ENCODE data around the gene TRIM25.
A peak's percentile ranks its signal among the peaks of the same experiment; 100 is the strongest.

Gene TRIM25

DNA sequence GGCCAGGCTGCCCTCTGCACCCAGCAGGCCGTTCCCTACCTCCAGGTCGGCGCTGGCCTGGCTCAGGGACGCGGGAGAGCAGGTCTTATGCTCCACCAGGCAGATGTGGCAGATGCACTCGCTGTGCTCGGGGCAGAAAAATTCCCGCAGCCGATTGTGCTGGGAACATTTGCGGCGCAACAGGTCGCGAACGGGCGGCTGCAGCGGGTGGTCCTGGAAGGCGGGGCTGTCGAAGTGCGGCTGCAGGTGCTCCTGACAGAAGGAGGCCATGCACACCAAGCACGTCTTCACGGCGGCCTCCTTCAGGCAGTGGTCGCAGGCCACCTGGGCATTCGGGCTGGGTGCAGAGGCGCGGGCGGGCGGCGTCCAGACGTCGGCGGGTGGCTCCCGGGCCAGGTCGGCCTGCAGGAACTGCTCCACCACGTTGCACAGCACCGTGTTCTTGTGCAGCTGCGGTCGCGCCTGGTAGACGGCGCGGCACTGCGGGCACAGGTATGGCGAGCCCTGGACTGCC lies 439 bp downstream of the TRIM25 start:
- Histone ChIP-seq H3K27ac (peak overlapping the region; percentile 83 to 86), H3K27me3 (no peaks in the 10 kb centered on the region), H3K4me1 (peaks cover 4 to 56% (median 32%) of the 10 kb centered on the region in 4 donors), H3K36me3 (peaks cover 0 to 2% (median under 1%) of the 10 kb centered on the region in 3 donors), H3K9me3 (no peaks in the 10 kb centered on the region), H3K4me3 (peak overlapping the region; percentile 71 to 89)
- intact Hi-C loops (cut with DNase I; ENCODE audit: low total_unique reads): no loop called here
- TF ChIP-seq, protein P1, sequence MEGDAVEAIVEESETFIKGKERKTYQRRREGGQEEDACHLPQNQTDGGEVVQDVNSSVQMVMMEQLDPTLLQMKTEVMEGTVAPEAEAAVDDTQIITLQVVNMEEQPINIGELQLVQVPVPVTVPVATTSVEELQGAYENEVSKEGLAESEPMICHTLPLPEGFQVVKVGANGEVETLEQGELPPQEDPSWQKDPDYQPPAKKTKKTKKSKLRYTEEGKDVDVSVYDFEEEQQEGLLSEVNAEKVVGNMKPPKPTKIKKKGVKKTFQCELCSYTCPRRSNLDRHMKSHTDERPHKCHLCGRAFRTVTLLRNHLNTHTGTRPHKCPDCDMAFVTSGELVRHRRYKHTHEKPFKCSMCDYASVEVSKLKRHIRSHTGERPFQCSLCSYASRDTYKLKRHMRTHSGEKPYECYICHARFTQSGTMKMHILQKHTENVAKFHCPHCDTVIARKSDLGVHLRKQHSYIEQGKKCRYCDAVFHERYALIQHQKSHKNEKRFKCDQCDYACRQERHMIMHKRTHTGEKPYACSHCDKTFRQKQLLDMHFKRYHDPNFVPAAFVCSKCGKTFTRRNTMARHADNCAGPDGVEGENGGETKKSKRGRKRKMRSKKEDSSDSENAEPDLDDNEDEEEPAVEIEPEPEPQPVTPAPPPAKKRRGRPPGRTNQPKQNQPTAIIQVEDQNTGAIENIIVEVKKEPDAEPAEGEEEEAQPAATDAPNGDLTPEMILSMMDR (IDR thresholded peaks at IDR 0.05): no peak
- DNase-seq: no peak

DNA sequence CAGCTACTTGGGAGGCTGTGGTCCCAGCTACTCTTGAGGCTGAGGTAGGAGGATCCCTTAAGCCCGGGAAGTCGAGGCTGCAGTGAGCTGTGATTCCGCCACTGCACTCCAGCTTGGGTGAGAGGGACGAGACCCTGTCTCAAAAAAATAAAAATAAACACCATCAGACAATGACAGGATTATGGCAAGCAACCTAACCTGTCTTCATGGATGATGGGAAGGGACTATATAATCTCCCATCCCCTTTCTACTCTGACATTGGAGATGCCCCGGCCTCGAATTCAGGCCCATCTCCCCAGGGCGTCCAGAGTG lies 893 bp downstream of the TRIM25 start:
- intact Hi-C loops (cut with DNase I; ENCODE audit: low total_unique reads): no loop called here
- no peaks in the 10 kb centered on the region for H3K27me3 ChIP-seq
- TF ChIP-seq, protein P1 (IDR thresholded peaks at IDR 0.05): no peak
- H3K4me1 ChIP-seq: peaks cover 4 to 57% (median 32%) of the 10 kb centered on the region in 4 donors
- DNase-seq: no peak
- H3K4me3 ChIP-seq: peak overlapping the region; percentile 71 to 89
- peaks cover 2 to 6% (median 5%) of the 10 kb centered on the region in 3 donors for H3K36me3 ChIP-seq
- no peaks in the 10 kb centered on the region for H3K9me3 ChIP-seq
- peak overlapping the region; percentile 83 to 86 for H3K27ac ChIP-seq

DNA sequence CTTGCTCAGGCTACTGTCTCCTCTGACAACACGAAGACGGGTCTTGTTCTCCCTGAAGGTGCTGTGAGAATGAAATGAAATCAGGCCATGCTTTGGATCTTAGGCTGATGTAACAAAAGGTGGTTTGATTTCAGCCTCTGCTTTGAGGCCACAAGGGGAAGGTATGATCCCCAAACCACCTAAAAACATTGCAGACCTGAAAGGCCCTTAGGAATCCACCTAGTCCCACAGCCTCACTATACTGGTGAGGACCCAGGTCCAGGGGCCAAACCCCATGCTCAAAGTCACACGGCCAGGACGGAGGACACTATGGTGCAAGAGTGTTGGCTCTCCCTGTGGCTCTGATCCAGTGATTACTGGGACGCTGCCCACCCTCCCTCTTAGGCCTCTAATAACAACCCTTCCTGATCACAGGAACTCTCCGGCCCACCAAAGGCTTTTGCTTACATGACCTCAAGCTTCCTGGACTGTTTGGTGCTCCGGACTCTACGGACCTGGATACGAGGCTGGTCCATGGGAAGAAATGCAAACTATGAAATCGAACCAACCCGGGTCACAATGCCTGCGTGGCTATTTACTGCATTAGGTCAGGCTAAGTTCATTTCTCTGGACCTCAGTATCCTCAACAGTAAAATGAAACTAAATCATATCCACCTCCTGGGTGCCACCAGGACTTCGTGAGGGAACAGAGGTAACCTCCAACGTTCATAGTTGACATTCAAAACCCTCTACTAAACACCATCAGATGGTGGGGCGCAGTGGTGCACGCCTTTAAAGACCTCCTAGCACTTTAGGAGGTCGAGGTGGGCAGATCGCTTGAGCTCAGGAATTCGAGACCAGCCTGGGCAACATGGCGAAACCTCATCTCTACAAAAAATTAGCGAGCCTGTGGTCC lies 1.5 kb downstream of the TRIM25 start:
- H3K4me3 ChIP-seq: peak overlapping the region; percentile 71 to 89
- intact Hi-C loops (cut with DNase I; ENCODE audit: low total_unique reads): no loop called here
- H3K27me3 ChIP-seq: no peaks in the 10 kb centered on the region
- H3K36me3 ChIP-seq: peaks cover 8 to 12% (median 11%) of the 10 kb centered on the region in 3 donors
- H3K4me1 ChIP-seq: peaks cover 4 to 57% (median 32%) of the 10 kb centered on the region in 4 donors
- TF ChIP-seq, protein P1 (IDR thresholded peaks at IDR 0.05): no peak
- DNase-seq: peak; percentile 81 to 86
- H3K27ac ChIP-seq: peak overlapping the region; percentile 83 to 86
- no peaks in the 10 kb centered on the region for H3K9me3 ChIP-seq

DNA sequence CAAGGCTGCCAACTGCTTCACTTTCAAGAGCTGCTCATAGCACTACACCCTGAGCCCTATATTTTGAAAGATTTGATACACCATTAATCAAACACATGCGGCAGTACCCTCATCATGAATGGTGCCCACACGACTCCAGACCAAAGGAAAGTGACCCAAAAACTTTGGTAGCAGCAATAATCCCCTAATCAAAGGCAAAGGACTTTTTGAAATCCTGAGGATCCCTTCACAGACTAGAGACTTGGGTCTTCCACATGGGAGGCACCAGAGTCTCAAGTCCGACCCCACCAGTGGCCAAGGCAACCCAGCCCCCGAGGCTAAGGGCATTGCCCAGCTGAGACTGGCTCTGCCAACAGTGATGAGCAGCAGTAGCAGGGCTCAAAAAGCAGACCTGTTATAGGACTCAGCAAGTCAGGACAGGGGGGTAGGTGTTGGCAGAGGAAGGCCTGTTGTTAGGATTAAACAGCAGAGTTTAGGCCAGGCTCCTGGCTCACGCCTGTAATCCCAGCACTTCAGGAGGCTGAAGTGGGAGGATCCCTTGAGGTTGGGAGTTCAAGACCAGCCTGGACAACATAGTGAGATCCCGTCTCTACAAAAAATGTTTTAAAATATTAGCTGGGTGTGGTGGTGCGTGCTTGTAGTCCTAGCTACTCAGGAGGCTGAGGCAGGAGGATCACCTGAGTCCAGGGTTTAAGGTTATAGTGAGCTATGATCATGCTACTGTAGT lies 3.2 kb downstream of the TRIM25 start:
- TF ChIP-seq, protein P1 (IDR thresholded peaks at IDR 0.05): no peak
- H3K9me3 ChIP-seq: no peaks in the 10 kb centered on the region
- no peak overlapping the region for H3K4me3 ChIP-seq
- peaks cover 4 to 50% (median 30%) of the 10 kb centered on the region in 4 donors for H3K4me1 ChIP-seq
- H3K27ac ChIP-seq: peak overlapping the region; percentile 17 to 43
- no peak for DNase-seq
- peaks cover 18 to 29% (median 27%) of the 10 kb centered on the region in 3 donors for H3K36me3 ChIP-seq
- intact Hi-C loops (cut with DNase I; ENCODE audit: low total_unique reads): no loop called here
- no peaks in the 10 kb centered on the region for H3K27me3 ChIP-seq

DNA sequence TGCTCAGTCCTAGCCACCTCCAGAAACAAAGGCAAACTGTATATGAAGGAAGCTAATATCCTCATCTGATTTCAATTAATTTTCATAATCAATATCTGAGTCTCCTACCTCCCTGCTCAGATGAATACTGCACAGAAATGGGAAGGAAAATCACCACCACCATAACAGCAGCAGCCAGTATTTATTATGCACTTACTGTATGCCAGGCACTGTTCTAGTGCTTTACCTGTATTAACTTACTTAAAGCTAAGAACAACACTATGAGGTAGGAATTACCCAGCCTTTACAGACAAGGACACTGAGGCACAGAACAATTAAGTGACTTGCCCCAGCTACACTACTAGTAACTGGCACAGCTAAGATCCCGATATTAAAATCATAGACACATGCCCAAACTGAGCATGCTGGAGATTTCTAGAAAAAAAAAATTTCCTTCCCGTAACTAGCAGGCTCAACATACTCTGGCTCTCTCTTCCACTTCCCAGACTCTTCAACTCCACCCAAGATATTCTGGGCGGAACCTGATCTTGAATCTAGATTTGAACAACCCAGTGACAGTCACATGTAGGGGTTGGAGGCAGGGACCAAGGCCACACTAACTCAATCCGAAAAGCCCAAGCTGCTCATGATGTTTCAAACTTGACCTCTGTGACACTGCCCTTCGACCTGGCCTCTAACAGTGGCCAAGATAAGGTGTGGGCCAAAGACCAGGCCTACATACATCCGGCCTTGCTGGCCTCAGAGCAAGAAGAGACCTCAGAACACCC lies 3.9 kb downstream of the TRIM25 start:
- intact Hi-C loops (cut with DNase I; ENCODE audit: low total_unique reads): no loop called here
- H3K9me3 ChIP-seq: no peaks in the 10 kb centered on the region
- H3K4me3 ChIP-seq: no peak overlapping the region
- TF ChIP-seq, protein P1 (IDR thresholded peaks at IDR 0.05): no peak
- H3K27me3 ChIP-seq: no peaks in the 10 kb centered on the region
- DNase-seq: peak in 1 of 2 donors; percentile 57
- H3K4me1 ChIP-seq: peaks cover 4 to 43% (median 22%) of the 10 kb centered on the region in 4 donors
- H3K36me3 ChIP-seq: peaks cover 22 to 37% (median 27%) of the 10 kb centered on the region in 3 donors
- peak overlapping the region; percentile 17 to 43 for H3K27ac ChIP-seq
